Mesendoderm (in vitro differentiated cells): Measurements from ENCODE around the gene ARHGAP42.

Experiments
- DNase-seq: peaks from one replicate; pipeline ENCODE4 v3.0.0; 2013
- H2AK5ac ChIP-seq: 2 replicates; pipeline ENCODE4 v1.6.1; 2013; ENCODE audit warnings: low read length, inconsistent platforms
- H2BK120ac ChIP-seq: 2 replicates; pipeline ENCODE4 v1.6.1; 2013; ENCODE audit warnings: low read depth, mild to moderate bottlenecking, low read length, moderate library complexity, mixed read lengths
- H2BK15ac ChIP-seq: replicated peaks from 2 replicates; pipeline ENCODE4 v1.6.1; 2013; ENCODE audit warnings: low read depth, mild to moderate bottlenecking, moderate library complexity
- H2BK5ac ChIP-seq: 2 replicates; pipeline ENCODE4 v1.6.1; 2013; ENCODE audit warnings: low read length, inconsistent platforms
- H3K18ac ChIP-seq: 2 replicates; pipeline ENCODE4 v1.6.1; 2013; ENCODE audit warnings: mild to moderate bottlenecking, low read length, mixed read lengths
- H3K23ac ChIP-seq: one replicate; pipeline ENCODE4 v1.6.1; 2013; ENCODE audit warnings: low read length
- H3K27ac ChIP-seq: 2 replicates; pipeline ENCODE4 v1.5.1; 2013; ENCODE audit warnings: low read depth, mild to moderate bottlenecking, inconsistent platforms, low read length, moderate library complexity
- H3K27me3 ChIP-seq: 2 replicates; pipeline ENCODE4 v1.6.1; 2013; ENCODE audit warnings: low read length, control low read depth, mild to moderate bottlenecking, inconsistent platforms; ENCODE audit not compliant: insufficient read depth, poor library complexity
- H3K36me3 ChIP-seq: 2 replicates; pipeline ENCODE4 v1.6.1; 2013; ENCODE audit warnings: low read length, inconsistent platforms; ENCODE audit not compliant: control insufficient read depth, insufficient read depth
- H3K4ac ChIP-seq: one replicate; pipeline ENCODE4 v1.6.1; 2013; ENCODE audit warnings: low read depth, mild to moderate bottlenecking, low read length, moderate library complexity
- H3K4me1 ChIP-seq: 2 replicates; pipeline ENCODE4 v1.6.1; 2013; ENCODE audit warnings: low read depth, low read length, inconsistent platforms; ENCODE audit not compliant: control insufficient read depth
- H3K4me2 ChIP-seq: 2 replicates; pipeline ENCODE4 v1.6.1; 2013; ENCODE audit warnings: low read length
- H3K4me3 ChIP-seq: 2 replicates; pipeline ENCODE4 v1.5.1; 2013; ENCODE audit warnings: mild to moderate bottlenecking, low read length
- H3K56ac ChIP-seq: one replicate; pipeline ENCODE4 v1.6.1; 2013; ENCODE audit warnings: low read length
- H3K79me1 ChIP-seq: 2 replicates; pipeline ENCODE4 v1.6.1; 2013; ENCODE audit warnings: low read length, inconsistent platforms
- H3K79me2 ChIP-seq: 2 replicates; pipeline ENCODE4 v1.6.1; 2013; ENCODE audit warnings: mild to moderate bottlenecking, low read length; ENCODE audit not compliant: control insufficient read depth, insufficient read depth
- H3K9ac ChIP-seq: 2 replicates; pipeline ENCODE4 v1.6.1; 2013; ENCODE audit warnings: low read length, inconsistent platforms
- H4K5ac ChIP-seq: one replicate; pipeline ENCODE4 v1.6.1; 2013; ENCODE audit warnings: low read length
- H4K8ac ChIP-seq: one replicate; pipeline ENCODE4 v1.6.1; 2013; ENCODE audit warnings: low read depth, mild to moderate bottlenecking, control low read depth, low read length, moderate library complexity
- WGBS: extraction: QIAGEN DNeasy Blood & Tissue Kit; methylation state at CpG from one replicate; pipeline ENCODE4 v1.1.7; 2013; ENCODE audit warnings: low lambda C conversion rate, missing lambda C conversion rate; ENCODE audit not compliant: insufficient coverage; ENCODE audit errors: extremely low coverage; 5-methylcytosine and 5-hydroxymethylcytosine counted together

ARHGAP42 gene

GRCh38 chr11:100739666-100740065, 52.6 kb downstream of the ARHGAP42 start:
- H3K18ac ChIP-seq = peak overlapping the region; percentile 80
- no peak overlapping the region for H4K5ac ChIP-seq
- peaks cover 1% of the 10 kb centered on the region for H3K79me1 ChIP-seq
- no peak overlapping the region for H3K4me2 ChIP-seq
- H3K4me1 ChIP-seq = peaks cover 7% of the 10 kb centered on the region
- H3K56ac ChIP-seq = no peak overlapping the region
- no peaks in the 10 kb centered on the region for H3K79me2 ChIP-seq
- H2BK15ac ChIP-seq = no peak overlapping the region
- no peak overlapping the region for H3K27ac ChIP-seq
- no peak overlapping the region for H4K8ac ChIP-seq
- no peaks in the 10 kb centered on the region for H3K36me3 ChIP-seq
- no peak overlapping the region for H2BK5ac ChIP-seq
- 100% methylated on average over 2 of the region's 3 CpGs for WGBS
- no peak overlapping the region for H2AK5ac ChIP-seq
- H3K4me3 ChIP-seq = no peak overlapping the region
- peak; percentile 74 for DNase-seq
- no peak overlapping the region for H2BK120ac ChIP-seq
- no peak overlapping the region for H3K23ac ChIP-seq
- H3K9ac ChIP-seq = no peak overlapping the region
- H3K4ac ChIP-seq = no peak overlapping the region
- H3K27me3 ChIP-seq = no peaks in the 10 kb centered on the region

- Histone ChIP-seq H2BK15ac (no peak overlapping the region), H3K79me2 (no peaks in the 10 kb centered on the region), H3K18ac (peak overlapping the region; percentile 4), H3K9ac (no peak overlapping the region), H4K8ac (no peak overlapping the region), H2BK5ac (no peak overlapping the region), H3K4me3 (no peak overlapping the region), H3K4ac (no peak overlapping the region), H3K27ac (no peak overlapping the region), H3K79me1 (peaks cover 1% of the 10 kb centered on the region), H3K36me3 (no peaks in the 10 kb centered on the region), H4K5ac (no peak overlapping the region), H2AK5ac (no peak overlapping the region), H3K4me2 (no peak overlapping the region), H3K4me1 (peaks cover 7% of the 10 kb centered on the region), H3K23ac (no peak overlapping the region), H3K27me3 (no peaks in the 10 kb centered on the region), H2BK120ac (no peak overlapping the region), H3K56ac (no peak overlapping the region)
- DNase-seq = no peak
- no CpG with 5 or more reads among the region's 2 CpGs for WGBS
Measured at GRCh38 chr11:100740440-100740839, 53.4 kb downstream of the ARHGAP42 start.

- Histone ChIP-seq H2BK5ac (no peak overlapping the region), H4K8ac (no peak overlapping the region), H4K5ac (no peak overlapping the region), H3K27me3 (no peaks in the 10 kb centered on the region), H3K79me2 (no peaks in the 10 kb centered on the region), H3K23ac (no peak overlapping the region), H3K4me2 (no peak overlapping the region), H3K27ac (no peak overlapping the region), H3K9ac (no peak overlapping the region), H3K36me3 (no peaks in the 10 kb centered on the region), H3K18ac (no peak overlapping the region), H2BK15ac (no peak overlapping the region), H3K4me3 (no peak overlapping the region), H3K4ac (no peak overlapping the region), H2BK120ac (no peak overlapping the region), H3K4me1 (peaks cover 7% of the 10 kb centered on the region), H2AK5ac (no peak overlapping the region), H3K56ac (no peak overlapping the region), H3K79me1 (peaks cover 1% of the 10 kb centered on the region)
- WGBS = no CpG with 5 or more reads among the region's 5 CpGs
- DNase-seq = no peak
Measured at GRCh38 chr11:100741866-100742625, 55.0 kb downstream of the ARHGAP42 start.

GRCh38 chr11:100746448-100746847, 59.4 kb downstream of the ARHGAP42 start:
- no peak overlapping the region for H3K27ac ChIP-seq
- H3K36me3 ChIP-seq = no peaks in the 10 kb centered on the region
- no peak overlapping the region for H3K23ac ChIP-seq
- no peak overlapping the region for H3K4ac ChIP-seq
- H2BK15ac ChIP-seq = no peak overlapping the region
- no peak overlapping the region for H4K8ac ChIP-seq
- H3K79me2 ChIP-seq = peaks cover 1% of the 10 kb centered on the region
- no peak overlapping the region for H2BK5ac ChIP-seq
- H3K4me3 ChIP-seq = no peak overlapping the region
- H3K79me1 ChIP-seq = peaks cover 4% of the 10 kb centered on the region
- WGBS = no CpG with 5 or more reads among the region's 6 CpGs
- no peak overlapping the region for H4K5ac ChIP-seq
- H3K56ac ChIP-seq = no peak overlapping the region
- no peak overlapping the region for H3K9ac ChIP-seq
- no peak for DNase-seq
- no peak overlapping the region for H2BK120ac ChIP-seq
- no peaks in the 10 kb centered on the region for H3K27me3 ChIP-seq
- H3K18ac ChIP-seq = no peak overlapping the region
- H3K4me1 ChIP-seq = peaks cover under 1% of the 10 kb centered on the region
- H3K4me2 ChIP-seq = no peak overlapping the region
- no peak overlapping the region for H2AK5ac ChIP-seq

GRCh38 chr11:100748153-100748552, 61.1 kb downstream of the ARHGAP42 start:
- Histone ChIP-seq H3K4me2 (no peak overlapping the region), H3K36me3 (no peaks in the 10 kb centered on the region), H3K23ac (no peak overlapping the region), H3K4ac (no peak overlapping the region), H2BK5ac (no peak overlapping the region), H2BK15ac (no peak overlapping the region), H3K27me3 (no peaks in the 10 kb centered on the region), H3K9ac (no peak overlapping the region), H2AK5ac (no peak overlapping the region), H4K5ac (no peak overlapping the region), H3K27ac (no peak overlapping the region), H3K56ac (no peak overlapping the region), H2BK120ac (no peak overlapping the region), H3K79me1 (peaks cover 11% of the 10 kb centered on the region), H3K18ac (no peak overlapping the region), H3K4me3 (no peak overlapping the region), H3K4me1 (peaks cover 10% of the 10 kb centered on the region), H4K8ac (no peak overlapping the region), H3K79me2 (peaks cover 2% of the 10 kb centered on the region)
- DNase-seq = peak; percentile 92
- WGBS = no CpG with 5 or more reads among the region's 4 CpGs
